Nephron progenitor cell (in vitro differentiated cells): Measurements from ENCODE around the gene NDUFS6.

Experiments
- DNase-seq: peaks from one replicate; pipeline ENCODE4 v3.0.0; 2021
- H3K27ac Mint-ChIP-seq: 2 replicates; pipeline ENCODE4 v1.8.0; 2021; ENCODE audit warnings: mild to moderate bottlenecking, moderate library complexity, mixed read lengths
- H3K27me3 Mint-ChIP-seq: 2 replicates; pipeline ENCODE4 v1.8.0; 2021; ENCODE audit warnings: mild to moderate bottlenecking, low read depth, mixed read lengths; ENCODE audit not compliant: poor library complexity
- H3K36me3 Mint-ChIP-seq: 2 replicates; pipeline ENCODE4 v1.8.0; 2021; ENCODE audit warnings: low read depth, mixed read lengths
- H3K4me1 Mint-ChIP-seq: 2 replicates; pipeline ENCODE4 v1.8.0; 2021; ENCODE audit warnings: mixed read lengths
- H3K4me3 Mint-ChIP-seq: 2 replicates; pipeline ENCODE4 v1.8.0; 2021; ENCODE audit warnings: mild to moderate bottlenecking, moderate library complexity, mixed read lengths
- H3K9me3 Mint-ChIP-seq: 2 replicates; pipeline ENCODE4 v1.8.0; 2021; ENCODE audit warnings: mild to moderate bottlenecking, moderate library complexity, mixed read lengths
- CTCF ChIP-seq: fragments of 200-600 bp; sonication (generic); IDR thresholded peaks from 2 replicates; pipeline ENCODE4 v1.5.0; 2021; ENCODE audit warnings: antibody characterized with exemption

NDUFS6 gene

GRCh38 chr5:1801222-1801966, at the start of gene NDUFS6:
Gene NDUFS6 (plus strand): TSS chr5:1801407. CDS start chr5:1801418, 11 bp downstream.
- Mint-ChIP-seq H3K27ac (peak within 1 kb of the TSS; percentile 83), H3K4me1 (peaks cover 59% of the 10 kb centered on the region), H3K36me3 (peaks cover 52% of the 10 kb centered on the region), H3K27me3 (peaks cover 3% of the 10 kb centered on the region), H3K9me3 (no peaks in the 10 kb centered on the region), H3K4me3 (peak within 1 kb of the TSS; percentile 98)
- no peak for TF ChIP-seq CTCF
- peak; percentile 82 for DNase-seq

GRCh38 chr5:1751864-1752822, 49.1 kb upstream of the NDUFS6 start:
- H3K4me3 Mint-ChIP-seq, result no peak overlapping the region
- peaks cover 38% of the 10 kb centered on the region for H3K4me1 Mint-ChIP-seq
- H3K36me3 Mint-ChIP-seq, result no peaks in the 10 kb centered on the region
- no peak for TF ChIP-seq CTCF
- DNase-seq, result no peak
- H3K27me3 Mint-ChIP-seq, result peaks cover 30% of the 10 kb centered on the region
- no peak overlapping the region for H3K27ac Mint-ChIP-seq
- peaks cover 3% of the 10 kb centered on the region for H3K9me3 Mint-ChIP-seq

- Mint-ChIP-seq H3K4me3 (no peak overlapping the region), H3K36me3 (no peaks in the 10 kb centered on the region), H3K9me3 (peaks cover 9% of the 10 kb centered on the region), H3K27ac (no peak overlapping the region), H3K4me1 (peaks cover 37% of the 10 kb centered on the region), H3K27me3 (peaks cover 28% of the 10 kb centered on the region)
- TF ChIP-seq CTCF, result no peak
- no peak for DNase-seq
These were observed 48.3 kb upstream of the NDUFS6 start for GRCh38 chr5:1752881-1753280.

- H3K4me1 Mint-ChIP-seq, result peaks cover 31% of the 10 kb centered on the region
- H3K36me3 Mint-ChIP-seq, result no peaks in the 10 kb centered on the region
- H3K4me3 Mint-ChIP-seq, result no peak overlapping the region
- H3K27ac Mint-ChIP-seq, result no peak overlapping the region
- no peak for DNase-seq
- H3K27me3 Mint-ChIP-seq, result peaks cover 23% of the 10 kb centered on the region
- TF ChIP-seq CTCF, result no peak
- peaks cover 15% of the 10 kb centered on the region for H3K9me3 Mint-ChIP-seq
These were observed 47.7 kb upstream of the NDUFS6 start for GRCh38 chr5:1753490-1753889.

GRCh38 chr5:1754531-1755220, 46.5 kb upstream of the NDUFS6 start:
- TF ChIP-seq CTCF, result no peak
- Mint-ChIP-seq H3K4me1 (peaks cover 31% of the 10 kb centered on the region), H3K9me3 (peaks cover 20% of the 10 kb centered on the region), H3K36me3 (no peaks in the 10 kb centered on the region), H3K4me3 (no peak overlapping the region), H3K27ac (no peak overlapping the region), H3K27me3 (peaks cover 23% of the 10 kb centered on the region)
- peak; percentile 1 for DNase-seq
